22Rv1 (cell line): ENCODE data around the gene HSD11B1.

Experiments used
- H3K27ac ChIP-seq: fragments of 450-650 bp; 2 replicates; pipeline ENCODE4 v1.5.1; 2017
- ZFX ChIP-seq: fragments of 450-650 bp; IDR thresholded peaks from 2 replicates; pipeline ENCODE4 v1.6.1; 2017; ENCODE audit warnings: antibody characterized with exemption, borderline replicate concordance
- TF ChIP-seq, protein P1 (sequence below): fragments of 450-650 bp; IDR thresholded peaks from 2 replicates; pipeline ENCODE4 v1.5.1; 2017; ENCODE audit warnings: mild to moderate bottlenecking

HSD11B1 gene

DNA sequence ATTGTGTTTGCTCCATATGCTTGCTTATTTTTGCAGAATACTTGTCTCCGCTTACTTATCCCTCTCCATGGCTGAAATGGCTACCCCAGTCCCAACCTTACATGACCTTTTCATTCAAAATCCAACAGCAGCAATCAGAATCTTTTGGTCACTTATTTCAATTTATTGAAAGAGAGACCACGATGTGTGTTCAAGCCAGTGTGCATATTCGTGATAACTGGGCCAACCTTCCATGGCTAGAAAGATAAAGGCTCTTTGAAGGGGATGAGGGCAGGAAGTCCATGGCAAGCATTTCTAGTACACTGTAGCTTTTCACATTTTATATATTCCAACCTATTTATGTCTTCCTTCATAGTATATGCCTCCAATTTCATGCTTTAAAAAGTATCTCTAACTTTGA lies 23.1 kb downstream of the HSD11B1 start:
- TF ChIP-seq, protein P1, sequence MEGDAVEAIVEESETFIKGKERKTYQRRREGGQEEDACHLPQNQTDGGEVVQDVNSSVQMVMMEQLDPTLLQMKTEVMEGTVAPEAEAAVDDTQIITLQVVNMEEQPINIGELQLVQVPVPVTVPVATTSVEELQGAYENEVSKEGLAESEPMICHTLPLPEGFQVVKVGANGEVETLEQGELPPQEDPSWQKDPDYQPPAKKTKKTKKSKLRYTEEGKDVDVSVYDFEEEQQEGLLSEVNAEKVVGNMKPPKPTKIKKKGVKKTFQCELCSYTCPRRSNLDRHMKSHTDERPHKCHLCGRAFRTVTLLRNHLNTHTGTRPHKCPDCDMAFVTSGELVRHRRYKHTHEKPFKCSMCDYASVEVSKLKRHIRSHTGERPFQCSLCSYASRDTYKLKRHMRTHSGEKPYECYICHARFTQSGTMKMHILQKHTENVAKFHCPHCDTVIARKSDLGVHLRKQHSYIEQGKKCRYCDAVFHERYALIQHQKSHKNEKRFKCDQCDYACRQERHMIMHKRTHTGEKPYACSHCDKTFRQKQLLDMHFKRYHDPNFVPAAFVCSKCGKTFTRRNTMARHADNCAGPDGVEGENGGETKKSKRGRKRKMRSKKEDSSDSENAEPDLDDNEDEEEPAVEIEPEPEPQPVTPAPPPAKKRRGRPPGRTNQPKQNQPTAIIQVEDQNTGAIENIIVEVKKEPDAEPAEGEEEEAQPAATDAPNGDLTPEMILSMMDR = no peak
- TF ChIP-seq ZFX = no peak
- no peak overlapping the region for H3K27ac ChIP-seq

DNA sequence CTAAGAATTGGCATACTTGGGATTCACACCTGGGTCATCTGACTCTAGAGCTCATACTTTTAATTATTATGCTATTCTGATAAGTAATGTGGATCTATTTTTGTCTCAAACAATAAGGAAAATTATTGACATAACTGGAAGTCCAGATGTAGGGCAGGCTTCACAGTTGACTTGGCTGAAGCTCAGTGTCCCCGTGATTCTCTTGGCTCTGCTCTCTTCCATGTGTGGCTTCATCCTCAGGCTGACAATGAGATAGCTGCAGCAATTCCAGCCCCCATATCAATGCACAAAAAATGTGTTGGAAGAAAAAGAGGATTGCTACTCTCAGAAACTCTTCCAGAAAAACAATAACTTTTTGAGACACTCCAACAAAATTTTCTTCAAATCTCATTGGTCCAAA lies 23.8 kb downstream of the HSD11B1 start:
- H3K27ac ChIP-seq = no peak overlapping the region

DNA sequence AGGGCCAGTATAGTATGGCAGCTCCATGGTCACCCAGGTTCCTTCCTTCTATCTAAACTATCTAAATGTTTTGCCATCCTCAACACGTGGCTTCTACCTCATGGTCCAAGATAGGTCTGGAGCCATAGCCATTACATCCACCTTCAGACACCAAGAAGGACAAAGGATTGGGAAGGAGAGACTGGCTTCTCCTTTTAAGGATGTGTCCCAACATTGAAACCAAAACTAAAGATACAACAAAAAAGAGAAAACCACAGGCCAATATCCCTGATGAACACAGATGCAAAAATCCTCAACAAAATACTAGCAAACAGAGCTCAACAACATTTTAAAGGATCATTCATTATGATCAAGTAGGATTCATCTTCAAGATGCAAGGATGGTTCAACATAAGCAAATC lies 24.8 kb downstream of the HSD11B1 start:
- TF ChIP-seq ZFX = no peak
- TF ChIP-seq, protein P1 = no peak
- H3K27ac ChIP-seq = no peak overlapping the region

More for the DNA sequence above, 23.8 kb downstream of the HSD11B1 start:
- no peak for TF ChIP-seq ZFX
- TF ChIP-seq, protein P1 = no peak

DNA sequence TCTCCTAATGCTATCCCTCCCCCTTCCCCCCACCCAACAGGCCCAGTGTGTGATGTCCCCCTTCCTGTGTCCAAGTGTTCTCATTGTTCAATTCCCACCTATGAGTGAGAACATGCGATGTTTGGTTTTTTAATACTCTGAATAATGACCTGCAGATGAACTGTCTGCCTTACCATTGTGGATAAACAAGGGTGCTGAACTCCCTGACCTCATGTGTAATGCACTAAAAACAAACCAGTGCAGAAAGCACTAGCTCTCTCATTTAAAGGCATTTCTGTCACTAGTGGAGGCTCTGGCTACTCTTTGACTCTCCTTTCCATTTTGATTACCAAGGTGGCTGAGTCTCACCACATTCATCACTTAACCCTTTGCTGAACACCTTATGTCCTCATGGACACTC lies 28.1 kb downstream of the HSD11B1 start:
- no peak overlapping the region for H3K27ac ChIP-seq
- TF ChIP-seq, protein P1 = no peak
- TF ChIP-seq ZFX = no peak

DNA sequence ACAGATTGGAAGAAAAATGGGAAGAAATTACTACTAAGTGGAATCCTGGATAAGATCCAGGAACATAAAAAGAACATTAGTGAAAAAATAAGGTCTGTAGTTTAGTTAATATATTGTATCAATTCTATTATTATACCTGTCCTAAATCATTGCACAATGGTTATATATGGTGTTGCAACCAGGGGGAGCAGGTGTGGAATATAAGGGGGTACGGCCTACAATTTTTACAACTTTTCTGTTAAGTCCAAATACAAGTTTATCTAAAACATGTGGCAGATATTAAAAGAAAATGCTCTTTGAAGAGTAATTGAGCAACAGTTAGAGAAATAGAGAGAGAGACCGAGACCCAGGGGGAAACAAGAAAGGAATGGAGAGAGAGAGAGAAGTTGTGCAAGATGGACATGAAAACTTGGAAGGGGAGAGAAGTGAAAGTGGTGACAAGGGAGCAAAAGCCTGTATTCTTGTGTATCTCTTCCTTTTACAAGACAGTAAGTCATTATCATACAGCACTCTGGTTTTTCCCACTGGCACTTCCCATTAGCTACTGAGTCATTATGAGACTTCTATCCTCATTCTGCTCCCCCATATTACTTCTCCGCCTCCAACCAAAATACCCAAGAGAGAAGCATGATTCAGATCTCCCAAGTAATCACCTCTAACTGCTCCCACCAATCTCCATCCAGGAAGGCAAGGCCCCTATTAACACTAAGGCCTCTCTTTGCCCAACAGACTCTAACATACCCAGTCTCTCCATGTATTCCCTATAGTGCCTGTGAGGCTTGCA lies 29.0 kb downstream of the HSD11B1 start:
- TF ChIP-seq, protein P1 = no peak
- TF ChIP-seq ZFX = no peak
- H3K27ac ChIP-seq = no peak overlapping the region

DNA sequence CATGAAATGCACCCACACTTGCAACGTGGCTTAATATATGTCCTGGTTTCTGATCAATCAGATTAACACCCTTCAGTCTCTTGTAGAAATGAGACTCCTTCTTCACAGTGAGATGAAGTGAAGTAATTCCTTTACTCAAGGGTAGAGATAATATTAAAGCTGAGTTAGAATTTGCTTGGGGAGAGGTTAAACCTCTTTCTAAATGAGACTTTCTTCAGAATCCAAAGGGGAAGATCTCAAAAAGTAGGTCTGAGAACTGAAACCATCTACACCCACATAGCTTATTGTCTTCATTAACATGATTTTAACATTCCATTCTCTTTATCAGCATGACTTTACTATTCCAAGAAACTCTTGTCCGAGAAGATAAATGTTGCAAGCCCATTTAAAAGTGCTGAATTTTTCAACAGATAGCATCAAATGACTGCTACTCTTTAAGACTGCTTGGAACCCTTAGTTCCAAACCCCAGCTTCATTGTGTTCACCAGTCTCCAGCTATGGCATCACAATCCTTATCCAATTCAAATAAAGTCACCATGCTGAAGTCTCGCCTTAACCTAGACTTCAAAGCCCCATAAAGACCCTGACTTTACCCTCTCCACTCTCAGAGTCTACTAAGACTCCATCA lies 32.0 kb downstream of the HSD11B1 start:
- TF ChIP-seq, protein P1 = no peak
- TF ChIP-seq ZFX = no peak
- H3K27ac ChIP-seq = no peak overlapping the region

DNA sequence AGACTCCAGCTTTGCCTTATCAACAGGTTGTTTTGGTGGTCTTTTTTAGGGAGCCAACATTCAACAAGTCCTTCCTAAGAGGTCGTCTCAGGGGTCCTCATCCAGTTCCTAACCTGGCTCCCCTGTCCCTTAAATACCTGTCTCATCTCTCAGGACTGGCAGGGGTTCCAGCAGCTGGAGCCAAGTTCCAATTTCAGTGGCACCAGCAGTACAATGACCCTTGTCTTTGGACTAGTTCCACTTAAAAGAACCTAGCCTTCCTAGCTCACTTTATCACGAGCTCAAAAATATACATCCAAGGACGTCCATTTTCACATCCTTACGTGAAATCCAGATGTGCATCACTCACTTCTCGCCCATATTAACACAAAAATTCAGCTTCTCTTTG lies 32.5 kb downstream of the HSD11B1 start:
- no peak overlapping the region for H3K27ac ChIP-seq
- TF ChIP-seq, protein P1 = no peak
- no peak for TF ChIP-seq ZFX
